Smooth muscle cell (in vitro differentiated cells): ENCODE results near the gene EPN2. TPM values are rescaled to one million over a fixed set of nuclear protein-coding genes. Genes with fewer than 3 reads are reported as not detected.

Source experiments
- DNase-seq: peaks from one replicate; lab custom pipeline; 2025; ENCODE audit not compliant: unreplicated experiment; lab: John Stamatoyannopoulos, UW
- H2AFZ ChIP-seq: fragments of 200-600 bp; sonication (generic); 2 replicates; pipeline ENCODE4 v1.6.0; 2016; ENCODE audit warnings: antibody characterized with exemption, low read depth, mild to moderate bottlenecking
- H3F3A ChIP-seq: fragments of 200-600 bp; sonication (generic); 2 replicates; pipeline ENCODE4 v1.6.0; 2017; ENCODE audit warnings: antibody characterized with exemption, low read depth
- H3K27ac ChIP-seq: fragments of 200-600 bp; sonication (generic); 2 replicates; pipeline ENCODE4 v1.5.1; 2016; ENCODE audit warnings: low read depth, mild to moderate bottlenecking
- H3K27me3 ChIP-seq: fragments of 200-600 bp; sonication (generic); 2 replicates; pipeline ENCODE4 v1.6.1; 2016; ENCODE audit warnings: low read depth, mild to moderate bottlenecking
- H3K36me3 ChIP-seq: fragments of 200-600 bp; sonication (generic); 2 replicates; pipeline ENCODE4 v1.5.1; 2016; ENCODE audit warnings: low read depth
- H3K4me1 ChIP-seq: fragments of 200-600 bp; sonication (generic); 2 replicates; pipeline ENCODE4 v1.5.1; 2016; ENCODE audit warnings: low read depth
- H3K4me2 ChIP-seq: fragments of 200-600 bp; sonication (generic); 2 replicates; pipeline ENCODE4 v1.6.0; 2016; ENCODE audit warnings: mild to moderate bottlenecking
- H3K4me3 ChIP-seq: fragments of 200-600 bp; sonication (generic); 2 replicates; pipeline ENCODE4 v1.5.1; 2016; ENCODE audit warnings: mild to moderate bottlenecking
- H3K79me2 ChIP-seq: fragments of 200-600 bp; sonication (generic); 2 replicates; pipeline ENCODE4 v1.6.0; 2016; ENCODE audit warnings: low read depth, mild to moderate bottlenecking
- H3K9ac ChIP-seq: fragments of 200-600 bp; sonication (generic); 2 replicates; pipeline ENCODE4 v1.6.0; 2016; ENCODE audit warnings: low read depth
- H3K9me3 ChIP-seq: fragments of 200-600 bp; sonication (generic); replicated peaks from 2 replicates; pipeline ENCODE4 v1.5.1; 2016; ENCODE audit warnings: low read depth
- H4K20me1 ChIP-seq: fragments of 200-600 bp; sonication (generic); 2 replicates; pipeline ENCODE4 v1.6.0; 2016; ENCODE audit warnings: low read depth
- WGBS: methylation state at CpG from one replicate; pipeline ENCODE4 v1.1.7; 2016; ENCODE audit warnings: low lambda C conversion rate; 5-methylcytosine and 5-hydroxymethylcytosine counted together
- polyA plus RNA-seq: library from polyadenylated mRNA; unstranded; fragments of >200 nt; fragmentation: Nextera tagmentation; extraction: Ambion mirVana; gene quantifications from 2 replicates; pipeline ENCODE4 v1.2.1, GENCODE V29; 2016
- total RNA-seq: library from RNA; depleted of rRNA; stranded (reverse); fragments of >200 nt; gene quantifications from 2 replicates; pipeline ENCODE4 v1.2.3, GENCODE V29; 2014
- TF ChIP-seq, protein P1 (sequence below): fragments of 200-600 bp; sonication (generic); IDR thresholded peaks from 2 replicates; pipeline ENCODE4 v1.5.1; 2017; ENCODE audit warnings: borderline replicate concordance, mild to moderate bottlenecking, antibody characterized with exemption; ENCODE audit not compliant: insufficient read depth, poor library complexity, severe bottlenecking

Gene EPN2
- total and polyA plus RNA-seq, 2 experiments from 2014 or later: 27.6 to 46.7 TPM

DNA sequence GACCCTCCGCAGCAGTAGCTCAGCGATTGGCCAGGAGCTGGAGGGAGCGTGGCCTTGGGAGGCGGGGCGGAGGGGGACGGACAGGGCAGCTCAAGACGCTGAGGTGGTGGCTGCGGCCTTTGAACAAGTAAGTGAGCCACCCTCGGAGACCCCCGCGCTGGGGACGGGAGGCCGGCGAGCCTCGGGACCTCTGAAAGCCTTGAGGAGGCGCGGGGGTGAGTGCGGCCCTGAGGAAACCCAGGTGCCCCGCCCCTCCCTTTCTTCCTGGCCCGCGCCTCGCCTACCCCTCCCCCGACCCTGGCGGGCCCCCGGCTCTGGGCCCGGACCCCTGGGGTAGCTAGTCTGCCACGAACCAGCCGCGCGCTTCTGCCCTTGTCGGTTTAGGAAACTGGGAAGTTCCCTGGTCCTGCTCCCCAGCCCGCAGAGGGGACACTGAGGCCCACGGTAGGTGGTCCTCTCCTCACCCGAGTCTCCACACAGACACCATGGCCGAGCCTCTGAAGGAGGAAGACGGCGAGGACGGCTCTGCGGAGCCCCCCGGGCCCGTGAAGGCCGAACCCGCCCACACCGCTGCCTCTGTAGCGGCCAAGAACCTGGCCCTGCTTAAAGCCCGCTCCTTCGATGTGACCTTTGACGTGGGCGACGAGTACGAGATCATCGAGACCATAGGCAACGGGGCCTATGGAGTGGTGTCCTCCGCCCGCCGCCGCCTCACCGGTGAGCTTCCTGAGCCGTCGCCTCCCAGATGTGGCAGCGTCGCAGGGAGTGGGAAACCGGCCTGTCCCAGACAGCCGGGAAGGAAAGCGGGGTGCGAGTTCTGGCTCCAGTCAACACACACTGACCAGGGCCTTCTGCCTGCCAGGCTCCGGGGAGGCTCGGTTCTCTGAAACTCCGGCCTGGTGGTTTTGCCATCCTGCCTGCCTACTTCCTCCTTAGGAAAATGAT is 141.5 kb downstream of the EPN2 start, which contains the start of gene MAPK7:
TSS of gene MAPK7 (plus strand) at position 83 of the 945 bp plus-strand sequence. CDS start at position 486, 403 bp downstream.
- 9% methylated on average over 53 of the region's 69 CpGs for WGBS
- H3K4me3 ChIP-seq: peak within 1 kb of the TSS; percentile 71
- no peak for DNase-seq

DNA sequence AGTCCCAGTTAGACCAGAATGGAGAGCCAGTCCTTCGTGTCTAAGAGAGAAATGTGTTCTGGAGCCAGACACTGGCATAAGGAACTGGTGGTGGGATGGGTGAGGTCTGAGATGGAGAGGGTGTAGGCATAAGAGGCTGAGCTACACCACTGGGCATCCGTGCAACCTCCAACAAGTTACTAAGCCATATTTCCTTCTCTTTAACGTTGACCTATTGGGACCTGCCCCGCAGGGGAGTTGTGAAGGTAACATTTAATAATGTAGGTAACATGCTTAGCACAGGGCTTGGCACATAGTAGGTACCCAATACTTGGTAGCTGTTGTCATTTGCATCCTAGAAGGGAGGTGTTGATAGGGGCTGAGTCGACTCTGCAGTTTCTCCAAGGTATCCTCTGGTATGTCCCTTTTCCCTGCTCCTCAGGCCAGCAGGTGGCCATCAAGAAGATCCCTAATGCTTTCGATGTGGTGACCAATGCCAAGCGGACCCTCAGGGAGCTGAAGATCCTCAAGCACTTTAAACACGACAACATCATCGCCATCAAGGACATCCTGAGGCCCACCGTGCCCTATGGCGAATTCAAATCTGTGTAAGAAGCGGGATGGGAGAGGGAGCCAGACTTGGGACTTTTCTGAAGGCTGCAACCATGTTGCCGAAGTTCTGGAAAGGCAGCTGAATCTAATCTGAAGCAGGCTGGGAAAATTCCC is 142.3 kb downstream of the EPN2 start:
- Histone ChIP-seq H3K27ac (peak overlapping the region; percentile 56), H3F3A (peaks cover 23% of the 10 kb centered on the region), H2AFZ (no peak overlapping the region), H4K20me1 (peaks cover 49% of the 10 kb centered on the region), H3K36me3 (no peaks in the 10 kb centered on the region), H3K79me2 (peaks cover 24% of the 10 kb centered on the region), H3K4me1 (peaks cover 9% of the 10 kb centered on the region), H3K4me3 (peak overlapping the region; percentile 71), H3K9me3 (no peaks in the 10 kb centered on the region), H3K9ac (peak overlapping the region; percentile 74), H3K27me3 (no peaks in the 10 kb centered on the region), H3K4me2 (peak overlapping the region; percentile 96)
- TF ChIP-seq, protein P1, sequence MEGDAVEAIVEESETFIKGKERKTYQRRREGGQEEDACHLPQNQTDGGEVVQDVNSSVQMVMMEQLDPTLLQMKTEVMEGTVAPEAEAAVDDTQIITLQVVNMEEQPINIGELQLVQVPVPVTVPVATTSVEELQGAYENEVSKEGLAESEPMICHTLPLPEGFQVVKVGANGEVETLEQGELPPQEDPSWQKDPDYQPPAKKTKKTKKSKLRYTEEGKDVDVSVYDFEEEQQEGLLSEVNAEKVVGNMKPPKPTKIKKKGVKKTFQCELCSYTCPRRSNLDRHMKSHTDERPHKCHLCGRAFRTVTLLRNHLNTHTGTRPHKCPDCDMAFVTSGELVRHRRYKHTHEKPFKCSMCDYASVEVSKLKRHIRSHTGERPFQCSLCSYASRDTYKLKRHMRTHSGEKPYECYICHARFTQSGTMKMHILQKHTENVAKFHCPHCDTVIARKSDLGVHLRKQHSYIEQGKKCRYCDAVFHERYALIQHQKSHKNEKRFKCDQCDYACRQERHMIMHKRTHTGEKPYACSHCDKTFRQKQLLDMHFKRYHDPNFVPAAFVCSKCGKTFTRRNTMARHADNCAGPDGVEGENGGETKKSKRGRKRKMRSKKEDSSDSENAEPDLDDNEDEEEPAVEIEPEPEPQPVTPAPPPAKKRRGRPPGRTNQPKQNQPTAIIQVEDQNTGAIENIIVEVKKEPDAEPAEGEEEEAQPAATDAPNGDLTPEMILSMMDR: no peak
- 83% methylated on average over 13 of the region's 13 CpGs for WGBS
- DNase-seq: no peak

More for the DNA sequence above, 141.5 kb downstream of the EPN2 start, which contains the start of gene MAPK7:
- peak within 1 kb of the TSS; percentile 79 for H3K27ac ChIP-seq
- peaks cover 26% of the 10 kb centered on the region for H3F3A ChIP-seq
- peak within 1 kb of the TSS; percentile 75 for H2AFZ ChIP-seq
- H3K4me1 ChIP-seq: peaks cover 8% of the 10 kb centered on the region
- H3K4me2 ChIP-seq: peak within 1 kb of the TSS; percentile 98
- H3K9ac ChIP-seq: peak within 1 kb of the TSS; percentile 74
- H3K9me3 ChIP-seq: no peaks in the 10 kb centered on the region
- peaks cover 24% of the 10 kb centered on the region for H3K79me2 ChIP-seq
- no peaks in the 10 kb centered on the region for H3K36me3 ChIP-seq
- TF ChIP-seq, protein P1: no peak
- peaks cover 42% of the 10 kb centered on the region for H4K20me1 ChIP-seq
- H3K27me3 ChIP-seq: no peaks in the 10 kb centered on the region

DNA sequence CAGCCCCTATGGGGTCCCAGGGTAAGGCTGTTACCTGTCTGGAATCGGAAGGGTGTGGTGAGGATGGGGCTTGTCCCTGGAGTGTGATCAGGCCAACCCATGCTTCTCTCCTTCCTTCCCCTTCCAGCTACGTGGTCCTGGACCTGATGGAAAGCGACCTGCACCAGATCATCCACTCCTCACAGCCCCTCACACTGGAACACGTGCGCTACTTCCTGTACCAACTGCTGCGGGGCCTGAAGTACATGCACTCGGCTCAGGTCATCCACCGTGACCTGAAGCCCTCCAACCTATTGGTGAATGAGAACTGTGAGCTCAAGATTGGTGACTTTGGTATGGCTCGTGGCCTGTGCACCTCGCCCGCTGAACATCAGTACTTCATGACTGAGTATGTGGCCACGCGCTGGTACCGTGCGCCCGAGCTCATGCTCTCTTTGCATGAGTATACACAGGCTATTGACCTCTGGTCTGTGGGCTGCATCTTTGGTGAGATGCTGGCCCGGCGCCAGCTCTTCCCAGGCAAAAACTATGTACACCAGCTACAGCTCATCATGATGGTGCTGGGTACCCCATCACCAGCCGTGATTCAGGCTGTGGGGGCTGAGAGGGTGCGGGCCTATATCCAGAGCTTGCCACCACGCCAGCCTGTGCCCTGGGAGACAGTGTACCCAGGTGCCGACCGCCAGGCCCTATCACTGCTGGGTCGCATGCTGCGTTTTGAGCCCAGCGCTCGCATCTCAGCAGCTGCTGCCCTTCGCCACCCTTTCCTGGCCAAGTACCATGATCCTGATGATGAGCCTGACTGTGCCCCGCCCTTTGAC is 143.5 kb downstream of the EPN2 start:
- Histone ChIP-seq H3K4me3 (no peak overlapping the region), H4K20me1 (peaks cover 56% of the 10 kb centered on the region), H3K36me3 (no peaks in the 10 kb centered on the region), H3K9ac (no peak overlapping the region), H3K4me2 (no peak overlapping the region), H3K27me3 (no peaks in the 10 kb centered on the region), H2AFZ (no peak overlapping the region), H3K4me1 (peaks cover 11% of the 10 kb centered on the region), H3K9me3 (no peaks in the 10 kb centered on the region), H3K79me2 (peaks cover 24% of the 10 kb centered on the region), H3K27ac (no peak overlapping the region), H3F3A (peaks cover 27% of the 10 kb centered on the region)
- DNase-seq: no peak
- TF ChIP-seq, protein P1: no peak
- 95% methylated on average over 27 of the region's 29 CpGs for WGBS
